Astrocyte (in vitro differentiated cells and primary cell): ENCODE measurements around the gene TMEM272.

Experiments
- CTCF ChIP-seq: IDR thresholded peaks from 2 replicates; pipeline ENCODE4 v1.5.1; 2011; ENCODE audit warnings: low read depth, mild to moderate bottlenecking, inconsistent platforms, low read length, moderate library complexity; ENCODE audit not compliant: insufficient read depth
- EZH2 ChIP-seq: IDR thresholded peaks from 2 replicates; pipeline ENCODE4 v1.6.1; 2012; ENCODE audit warnings: mild to moderate bottlenecking, low read length, inconsistent platforms; ENCODE audit not compliant: insufficient read depth

- TF ChIP-seq CTCF (no peak), EZH2 (no peak)
Observed at GRCh38 chr13:51818276-51818675, 26.7 kb downstream of the TMEM272 start.
